NCI-H1436 treated with DMSO at 0.1 percent for 48 hours (cell line): Measurements from ENCODE around the gene ANKRD45.
"Not testable (repeated sequence)": the region's sequence is repeated elsewhere in the genome, so short reads cannot be mapped to it uniquely, and the experiment has no call there.

Experiments used
- DNase-seq: peaks from one replicate; lab custom pipeline; 2025; lab: John Stamatoyannopoulos, UW

Gene ANKRD45

DNA sequence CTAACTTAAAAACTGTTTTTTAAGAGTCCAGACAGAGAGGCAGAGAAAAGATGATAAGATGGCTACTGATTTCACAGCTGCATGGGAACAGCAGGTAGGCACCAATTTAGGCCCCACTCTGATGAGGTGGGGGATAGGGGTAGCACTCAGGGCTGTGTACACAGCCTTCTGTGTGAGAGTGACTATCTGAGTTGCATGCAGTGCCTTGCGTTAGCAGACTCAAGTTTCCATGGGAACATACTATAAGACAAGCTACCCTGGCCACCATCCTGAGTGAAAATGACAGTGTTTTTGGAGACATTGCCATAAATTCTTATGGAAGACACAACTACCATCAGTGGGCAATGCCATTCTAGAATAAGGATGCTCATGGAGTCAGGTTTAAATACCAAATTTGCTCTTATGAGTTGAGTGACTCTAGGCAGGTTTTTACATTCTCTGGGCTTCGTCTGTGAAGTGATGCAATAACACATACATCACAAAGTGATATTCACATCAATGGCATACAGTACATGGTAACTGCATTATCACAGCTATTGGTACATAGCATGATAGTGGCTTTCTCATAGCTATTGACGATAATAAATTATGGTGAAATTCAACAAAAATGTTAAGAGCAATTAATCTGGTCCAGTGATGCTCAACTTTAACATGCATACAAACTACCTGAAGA, 97.3 kb downstream of the ANKRD45 start:
- DNase-seq = no peak

DNA sequence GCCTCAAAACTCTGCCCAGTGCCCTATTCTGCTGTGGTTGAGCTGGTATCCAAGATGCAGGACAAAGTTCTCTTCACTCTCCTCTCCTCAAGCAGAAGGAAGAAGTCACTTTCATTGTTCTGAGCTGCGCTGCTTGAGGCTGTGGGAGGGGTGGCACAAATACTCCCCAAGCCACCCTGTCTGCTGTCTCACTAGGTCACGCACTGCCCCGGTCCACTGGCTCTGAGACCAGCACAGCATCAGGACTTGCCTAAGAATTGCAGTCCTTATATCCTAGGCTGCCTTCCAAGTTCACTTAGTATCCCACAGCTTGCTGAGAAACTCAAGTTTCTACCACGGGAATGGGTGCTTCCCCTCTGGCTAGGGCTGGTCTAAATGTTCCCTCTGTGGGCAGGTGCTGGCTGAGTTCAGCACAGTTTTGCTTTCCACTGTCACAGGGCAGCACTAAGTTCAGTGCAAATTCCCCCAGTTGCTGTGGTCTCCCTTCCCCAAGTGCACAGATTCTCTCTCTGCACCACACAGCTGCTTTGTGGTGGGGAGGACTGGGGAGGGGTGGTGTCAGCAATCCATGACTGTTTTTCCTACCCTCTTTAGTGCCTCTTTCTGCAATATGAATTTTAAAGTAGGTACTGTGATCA, 99.2 kb downstream of the ANKRD45 start:
- DNase-seq = no peak

DNA sequence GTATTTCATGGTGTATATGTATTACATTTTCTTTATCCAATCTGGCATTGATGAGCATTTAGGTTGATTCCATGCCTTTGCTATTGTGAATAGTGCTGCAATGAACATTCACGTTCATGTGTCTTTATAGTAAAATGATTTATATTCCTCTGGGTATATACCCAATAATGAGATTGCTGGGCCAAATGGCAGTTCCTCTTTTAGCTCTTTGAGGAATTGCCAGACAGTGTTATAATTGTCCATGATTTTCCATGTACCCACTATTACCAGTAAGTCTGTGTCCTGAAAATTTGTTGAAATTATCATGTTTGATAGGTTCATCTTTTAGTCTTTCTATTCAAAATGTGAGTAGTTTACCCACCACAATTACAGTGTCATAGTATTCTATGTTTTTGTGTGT, 101.2 kb downstream of the ANKRD45 start:
- no peak for DNase-seq

DNA sequence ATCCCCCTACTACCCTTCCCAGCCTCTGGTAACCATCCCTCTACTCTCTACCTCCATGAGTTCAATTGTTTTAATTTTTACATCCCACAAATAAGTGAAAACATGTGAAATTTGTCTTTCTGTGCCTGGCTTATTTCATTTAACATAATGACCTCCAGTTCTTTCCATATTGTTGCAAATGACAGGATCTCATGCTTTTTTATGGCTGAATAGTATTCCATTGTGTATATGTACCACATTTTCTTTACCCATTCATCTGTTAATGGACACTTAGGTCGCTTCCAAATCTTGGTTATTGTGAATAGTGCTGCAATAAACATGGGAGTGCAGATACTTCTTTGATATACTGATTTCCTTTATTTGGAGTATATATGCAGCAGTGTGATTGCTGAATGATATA, 105.8 kb downstream of the ANKRD45 start:
- not testable (repeated sequence) for DNase-seq

- no peak for DNase-seq
These were observed 106.8 kb downstream of the ANKRD45 start for GRCh38 chr1:173562813-173563212.

GRCh38 chr1:173561263-173561662, 108.4 kb downstream of the ANKRD45 start:
- no peak for DNase-seq

GRCh38 chr1:173560285-173560880, 109.3 kb downstream of the ANKRD45 start:
- no peak for DNase-seq
